Pancreas (tissue), 10 donors: ENCODE results near the gene ITPR1. TPM values are rescaled to one million over a fixed set of nuclear protein-coding genes. Genes with fewer than 3 reads are reported as not detected.

ENCODE experiments used
- ATAC-seq, 4 donors: fragments of 200-7000 bp; cut with Tn5 transposase; one replicate each; pipeline versions ENCODE4 v1.8.0 to v1.9.1; 2020; ENCODE audit warnings: mild to moderate bottlenecking in 4 of 4, moderate library complexity in 4 of 4
- DNase-seq, 6 donors: peaks; one replicate each; pipeline ENCODE4 v3.0.0-alpha.2; 2020
- FAIRE-seq: peaks from 2 replicates; lab custom pipeline; 2012; peaks lifted over from hg19 to GRCh38; lab: Jason Lieb, UNC
- H3K27ac ChIP-seq, 4 donors: fragments of 200-600 bp; sonication (generic); 1 replicate in 3 of 4; 2 replicates in 1 of 4; pipeline versions ENCODE4 v1.5.0 to v1.8.0; 2020
- H3K27me3 ChIP-seq, 4 donors: fragments of 200-600 bp; one replicate each; pipeline ENCODE4 v1.8.0; 2021
- H3K36me3 ChIP-seq, 3 donors: fragments of 200-600 bp; sonication (generic) in 1 of 3; one replicate each; pipeline versions ENCODE4 v1.5.0 to v1.8.0; 2020 to 2021
- H3K4me1 ChIP-seq, 3 donors: fragments of 200-600 bp; one replicate each; pipeline ENCODE4 v1.8.0; 2021
- H3K4me3 ChIP-seq, 4 donors: fragments of 200-600 bp; sonication (generic) in 2 of 4; one replicate each; pipeline versions ENCODE4 v1.5.0 to v1.8.0; 2020 to 2021
- H3K9me3 ChIP-seq, 4 donors: fragments of 200-600 bp; one replicate each; pipeline ENCODE4 v1.8.0; 2021
- WGBS, 2 donors: extraction: QIAGEN DNeasy Blood & Tissue Kit; methylation state at CpG; one replicate each; pipeline ENCODE4 v1.1.7; 2013; 5-methylcytosine and 5-hydroxymethylcytosine counted together
- intact Hi-C, 3 donors: fragments of 100-400 bp; cut with DNase I; formaldehyde crosslinking; loops; one replicate each; pipeline versions ENCODE4 v1.11.1 to v1.14.2; 2022
- polyA plus RNA-seq, 2 donors: library from polyadenylated mRNA; stranded (reverse); fragments of 200-250 nt; gene quantifications; one replicate each; pipeline ENCODE4 v1.2.3, GENCODE V29; 2013
- total RNA-seq, 6 donors: library from RNA; stranded (reverse); fragmentation: NEBNext Ultra II Directional in 4 of 6; extraction: Animal tissue kit (Norgen Biotek cat#: 25700) in 4 of 6; gene quantifications; one replicate each; pipeline versions ENCODE4 v1.2.1 to v1.2.4, GENCODE V29; 2021 to 2023
- TF ChIP-seq, protein P1 (sequence below), 4 donors: fragments of 200-600 bp; sonication (generic) in 3 of 4; IDR thresholded peaks; one replicate each; pipeline versions ENCODE4 v1.5.0 to v1.8.0; 2021; ENCODE audit warnings: antibody characterized with exemption in 4 of 4
- donor health status: healthy with polysubstance abuse.
- donor health status: DM: no; HTN: no; CAD: no; lungs with moderate emphysema.
- donor health status: DM: no; HTN: no; CAD: no.
- donor health status: control.
- donor health status: control.
- donor health status: Bipolar disorder and iron deficiency.
- donor health status: DM: yes; HTN: yes; CAD: no.
- donor health status: DM: no; HTN: no; CAD: no.
- donor health status: DM: no; HTN: no; CAD: no.
- donor health status: DM: yes; HTN: yes; CAD: no.

Gene ITPR1
- total and polyA plus RNA-seq, 8 donors = 4.5 to 19.1 (median 10.1) TPM

- Histone ChIP-seq H3K4me3 (no peak overlapping the region), H3K27ac (no peak overlapping the region), H3K36me3 (peaks cover 0 to 4% (median 0%) of the 10 kb centered on the region in 3 donors), H3K9me3 (no peaks in the 10 kb centered on the region), H3K27me3 (no peaks in the 10 kb centered on the region), H3K4me1 (no peaks in the 10 kb centered on the region)
- no peak for DNase-seq
- no peak for ATAC-seq
- 82% methylated on average over 13 of the region's 13 CpGs for WGBS, 2 donors
- FAIRE-seq = no peak
- intact Hi-C loops = no loop called here
- TF ChIP-seq, protein P1, sequence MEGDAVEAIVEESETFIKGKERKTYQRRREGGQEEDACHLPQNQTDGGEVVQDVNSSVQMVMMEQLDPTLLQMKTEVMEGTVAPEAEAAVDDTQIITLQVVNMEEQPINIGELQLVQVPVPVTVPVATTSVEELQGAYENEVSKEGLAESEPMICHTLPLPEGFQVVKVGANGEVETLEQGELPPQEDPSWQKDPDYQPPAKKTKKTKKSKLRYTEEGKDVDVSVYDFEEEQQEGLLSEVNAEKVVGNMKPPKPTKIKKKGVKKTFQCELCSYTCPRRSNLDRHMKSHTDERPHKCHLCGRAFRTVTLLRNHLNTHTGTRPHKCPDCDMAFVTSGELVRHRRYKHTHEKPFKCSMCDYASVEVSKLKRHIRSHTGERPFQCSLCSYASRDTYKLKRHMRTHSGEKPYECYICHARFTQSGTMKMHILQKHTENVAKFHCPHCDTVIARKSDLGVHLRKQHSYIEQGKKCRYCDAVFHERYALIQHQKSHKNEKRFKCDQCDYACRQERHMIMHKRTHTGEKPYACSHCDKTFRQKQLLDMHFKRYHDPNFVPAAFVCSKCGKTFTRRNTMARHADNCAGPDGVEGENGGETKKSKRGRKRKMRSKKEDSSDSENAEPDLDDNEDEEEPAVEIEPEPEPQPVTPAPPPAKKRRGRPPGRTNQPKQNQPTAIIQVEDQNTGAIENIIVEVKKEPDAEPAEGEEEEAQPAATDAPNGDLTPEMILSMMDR (IDR thresholded peaks at IDR 0.05) = no peak
These were observed 163.6 kb downstream of the ITPR1 start for GRCh38 chr3:4656626-4657328.

GRCh38 chr3:4660936-4661335 lies 167.8 kb downstream of the ITPR1 start:
- no peak for FAIRE-seq
- no peak for ATAC-seq

GRCh38 chr3:4664412-4664811 lies 171.3 kb downstream of the ITPR1 start:
- TF ChIP-seq, protein P1 (IDR thresholded peaks at IDR 0.05) = no peak
- H3K9me3 ChIP-seq = no peaks in the 10 kb centered on the region
- intact Hi-C loops = no loop called here

More at GRCh38 chr3:4660936-4661335, 167.8 kb downstream of the ITPR1 start:
- Histone ChIP-seq H3K36me3 (peaks cover 0 to 10% (median 0%) of the 10 kb centered on the region in 3 donors), H3K9me3 (no peaks in the 10 kb centered on the region), H3K4me3 (no peak overlapping the region), H3K27me3 (no peaks in the 10 kb centered on the region), H3K27ac (no peak overlapping the region), H3K4me1 (no peaks in the 10 kb centered on the region)
- TF ChIP-seq, protein P1 (IDR thresholded peaks at IDR 0.05) = no peak
- intact Hi-C loops = no loop called here
- no peak for DNase-seq
- 79 to 84% methylated on average over 7 of the region's 7 CpGs for WGBS, 2 donors

GRCh38 chr3:4665197-4665596 lies 172.0 kb downstream of the ITPR1 start:
- Histone ChIP-seq H3K27me3 (no peaks in the 10 kb centered on the region), H3K9me3 (no peaks in the 10 kb centered on the region), H3K36me3 (peaks cover 0 to 14% (median 0%) of the 10 kb centered on the region in 3 donors), H3K4me3 (no peak overlapping the region), H3K27ac (no peak overlapping the region), H3K4me1 (no peaks in the 10 kb centered on the region)
- intact Hi-C loops = no loop called here
- FAIRE-seq (no peak), DNase-seq (no peak), ATAC-seq (no peak)
- 92 to 93% methylated on average over 8 of the region's 8 CpGs for WGBS, 2 donors
- TF ChIP-seq, protein P1 (IDR thresholded peaks at IDR 0.05) = no peak

More at GRCh38 chr3:4664412-4664811, 171.3 kb downstream of the ITPR1 start:
- 54 to 56% methylated on average over 2 of the region's 2 CpGs for WGBS, 2 donors
- H3K4me1 ChIP-seq = no peaks in the 10 kb centered on the region
- no peak for FAIRE-seq
- ATAC-seq = no peak
- H3K36me3 ChIP-seq = peaks cover 0 to 14% (median 0%) of the 10 kb centered on the region in 3 donors
- no peaks in the 10 kb centered on the region for H3K27me3 ChIP-seq
- H3K4me3 ChIP-seq = no peak overlapping the region
- DNase-seq = no peak
- H3K27ac ChIP-seq = no peak overlapping the region

DNA sequence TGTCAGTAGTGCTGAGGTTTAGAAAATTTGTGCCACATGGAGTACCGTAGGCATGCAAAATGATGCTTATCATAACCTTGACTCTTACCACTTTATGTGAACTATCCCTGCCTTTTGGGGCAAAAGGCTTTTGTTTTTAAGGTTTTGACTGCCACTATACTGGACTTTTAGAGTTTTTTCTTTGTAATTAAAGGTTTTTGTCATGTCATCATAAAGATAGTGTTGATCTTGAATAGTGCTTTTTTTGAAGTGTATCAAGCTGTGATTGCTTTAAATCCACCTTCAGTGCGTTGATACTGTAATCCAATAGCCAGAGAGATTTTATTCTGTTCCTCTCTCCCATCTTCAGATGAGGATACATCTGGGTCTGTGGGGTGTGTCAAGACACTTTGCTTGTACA lies 172.9 kb downstream of the ITPR1 start:
- FAIRE-seq (no peak), DNase-seq (no peak), ATAC-seq (no peak)
- no peaks in the 10 kb centered on the region for H3K4me1 ChIP-seq
- no peak overlapping the region for H3K27ac ChIP-seq
- no peaks in the 10 kb centered on the region for H3K27me3 ChIP-seq
- WGBS, 2 donors = 90 to 93% methylated on average over 2 of the region's 2 CpGs
- intact Hi-C loops = no loop called here
- H3K4me3 ChIP-seq = no peak overlapping the region
- TF ChIP-seq, protein P1 (IDR thresholded peaks at IDR 0.05) = no peak
- H3K36me3 ChIP-seq = peaks cover 0 to 14% (median 0%) of the 10 kb centered on the region in 3 donors
- no peaks in the 10 kb centered on the region for H3K9me3 ChIP-seq
